Effector CD8-positive, alpha-beta T cell (primary cell): ENCODE measurements around the gene THAP6.
"Not testable (repeated sequence)": the region's sequence is repeated elsewhere in the genome, so short reads cannot be mapped to it uniquely, and the experiment has no call there.

ENCODE experiments used
- DNase-seq: peaks from one replicate; lab custom pipeline; 2025; lab: John Stamatoyannopoulos, UW

THAP6 gene

DNA sequence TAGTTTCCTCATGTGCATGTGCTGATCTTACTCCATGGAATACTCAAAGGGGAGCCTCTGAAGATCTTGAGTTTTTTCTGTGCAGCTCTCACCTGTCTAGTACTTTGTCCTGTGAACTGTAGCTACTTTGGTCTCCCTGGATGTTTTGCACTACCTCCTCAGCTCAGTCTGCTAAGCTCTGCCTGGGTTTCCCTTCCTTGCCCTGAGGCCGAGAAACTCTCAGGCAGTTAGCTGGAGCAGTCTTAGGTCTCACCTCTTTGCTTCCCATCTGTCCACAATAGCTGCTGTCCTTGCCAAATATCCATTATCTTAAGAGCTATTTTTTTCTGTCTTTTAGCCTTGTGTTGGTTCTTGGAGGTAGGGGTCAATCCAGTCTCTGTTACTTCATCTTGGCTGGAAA, 11.6 kb downstream of the THAP6 start:
- no peak for DNase-seq

DNA sequence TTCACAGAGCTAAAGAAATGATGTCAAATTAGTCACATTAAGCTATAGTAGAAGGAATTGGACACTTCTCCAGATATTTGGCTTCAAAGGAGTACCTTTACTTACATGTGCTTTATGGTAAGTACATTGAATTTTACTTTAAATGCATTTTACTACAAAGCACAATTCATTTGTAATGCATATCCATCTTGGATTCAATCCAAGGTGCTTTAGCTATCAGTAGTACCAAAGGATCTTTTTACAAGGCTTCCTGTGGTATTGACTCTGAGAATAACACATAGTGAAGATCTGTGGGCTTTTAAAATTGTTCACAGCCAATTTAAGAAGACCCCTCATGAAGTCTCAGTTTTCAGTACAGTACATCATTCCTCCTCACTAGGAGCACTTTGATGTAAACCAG, 13.2 kb downstream of the THAP6 start:
- DNase-seq = no peak

DNA sequence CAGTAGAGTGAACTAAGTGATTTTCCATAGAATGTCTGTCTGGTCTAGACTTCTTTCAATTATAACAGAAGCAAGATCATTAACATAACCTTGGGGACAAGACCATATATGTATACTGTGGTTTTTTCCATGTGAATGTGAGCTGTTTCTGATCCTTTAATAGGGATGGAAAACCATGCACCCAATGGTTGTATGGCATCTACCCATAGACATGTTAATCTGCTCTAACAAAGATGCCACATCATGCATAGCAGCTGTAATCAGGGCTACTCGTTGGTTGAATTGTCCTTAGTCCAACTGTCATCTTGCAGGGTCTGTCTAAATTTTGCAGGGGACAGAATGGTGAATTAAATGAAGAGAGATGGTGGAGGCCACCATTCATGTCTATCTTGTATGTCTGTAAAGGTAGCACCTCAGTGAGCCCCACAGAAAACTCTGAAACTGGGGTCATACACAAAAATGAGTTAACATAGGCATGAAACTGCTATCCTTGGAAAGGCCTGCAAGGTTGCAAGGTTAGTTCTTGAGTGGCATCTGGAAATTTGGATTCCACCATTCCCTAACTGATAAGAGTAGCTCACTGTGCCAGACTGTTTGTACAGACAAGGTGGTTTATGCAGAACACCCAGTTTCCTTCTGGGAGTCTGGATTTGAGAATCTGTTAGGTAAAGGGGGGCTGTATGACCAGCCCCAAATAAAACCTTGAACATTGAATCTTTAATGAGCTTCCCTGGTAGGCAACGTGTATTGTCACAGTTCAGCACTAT, 16.5 kb downstream of the THAP6 start:
- DNase-seq = no peak

DNA sequence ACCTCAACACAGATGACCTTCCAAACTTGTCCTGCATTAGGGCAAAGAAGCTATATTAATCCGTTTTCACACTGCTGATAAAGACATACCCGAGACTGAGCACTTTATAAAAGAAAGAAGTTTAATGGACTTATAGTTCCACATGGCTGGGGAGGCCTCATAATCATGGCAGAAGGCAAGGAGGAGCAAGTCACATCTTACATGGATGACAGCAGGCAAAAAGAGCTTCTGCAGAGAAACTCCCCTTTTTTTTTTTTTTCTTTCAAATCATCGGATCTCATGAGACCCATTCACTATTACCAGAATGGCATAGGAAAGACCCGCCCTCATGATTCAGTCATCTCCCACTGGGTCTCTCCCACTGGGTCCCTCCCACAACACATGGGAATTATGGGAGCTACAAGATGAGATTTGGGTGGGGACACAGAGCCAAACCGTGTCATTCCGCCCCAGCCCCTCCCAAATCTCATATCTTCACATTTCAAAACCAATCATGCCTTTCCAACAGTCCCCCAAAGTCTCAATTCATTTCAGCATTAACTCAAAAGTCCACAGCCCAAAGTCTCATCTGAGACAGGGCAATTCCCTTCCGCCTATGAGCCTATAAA, 17.4 kb downstream of the THAP6 start:
- DNase-seq = not testable (repeated sequence)

DNA sequence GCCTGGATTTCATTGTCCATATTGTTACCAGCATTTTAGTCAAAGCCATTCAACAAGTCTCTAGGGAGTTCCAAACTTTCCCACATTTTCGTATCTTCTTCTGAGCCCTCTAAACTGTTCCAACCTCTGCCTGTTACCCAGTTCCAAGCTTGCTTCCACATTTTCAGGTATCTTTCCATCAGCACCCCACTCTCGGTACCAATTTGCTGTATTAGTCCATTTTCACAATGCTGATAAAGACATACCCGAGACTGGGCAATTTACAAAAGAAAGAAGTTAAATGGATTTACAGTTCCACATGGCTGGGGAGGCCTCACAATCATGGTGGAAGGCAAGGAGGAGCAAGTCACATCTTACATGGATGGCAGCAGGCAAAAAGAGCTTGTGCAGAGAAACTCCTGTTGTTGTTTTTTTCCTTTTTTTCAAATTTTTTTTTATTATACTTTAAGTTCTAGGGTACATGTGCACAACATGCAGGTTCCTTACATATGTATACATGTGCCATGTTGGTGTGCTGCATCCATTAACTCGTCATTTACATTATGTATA, 19.1 kb downstream of the THAP6 start:
- not testable (repeated sequence) for DNase-seq

DNA sequence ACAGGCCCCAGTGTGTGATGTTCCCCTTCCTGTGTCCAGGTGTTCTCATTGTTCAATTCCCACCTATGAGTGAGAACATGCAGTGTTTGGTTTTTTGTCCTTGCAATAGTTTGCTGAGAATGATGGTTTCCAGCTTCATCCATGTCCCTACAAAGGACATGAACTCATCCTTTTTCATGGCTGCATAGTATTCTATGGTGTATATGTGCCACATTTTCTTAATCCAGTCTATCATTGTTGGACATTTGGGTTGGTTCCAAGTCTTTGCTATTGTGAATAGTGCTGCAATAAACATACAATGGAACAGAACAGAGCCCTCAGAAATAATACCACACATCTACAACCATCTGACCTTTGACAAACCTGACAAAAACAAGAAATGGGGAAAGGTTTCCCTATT, 19.7 kb downstream of the THAP6 start:
- not testable (repeated sequence) for DNase-seq

DNA sequence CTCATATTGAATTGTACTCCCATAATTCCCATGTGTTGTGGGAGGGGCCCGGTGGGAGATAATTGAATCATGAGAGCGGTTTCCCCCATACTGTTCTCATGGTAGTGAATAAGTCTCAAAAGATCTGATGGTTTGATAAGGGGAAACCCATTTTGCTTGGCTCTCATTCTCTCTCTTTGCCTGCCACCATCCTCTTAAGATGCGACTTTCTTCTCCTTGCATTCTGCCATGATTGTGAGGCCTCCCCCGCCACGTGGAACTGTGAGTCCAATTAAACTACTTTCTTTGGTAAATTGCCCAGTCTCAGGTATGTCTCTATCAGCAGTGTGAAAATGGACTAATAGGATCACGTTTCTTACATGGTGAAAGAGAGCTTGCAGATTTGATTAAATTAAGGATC, 23.0 kb downstream of the THAP6 start:
- not testable (repeated sequence) for DNase-seq

DNA sequence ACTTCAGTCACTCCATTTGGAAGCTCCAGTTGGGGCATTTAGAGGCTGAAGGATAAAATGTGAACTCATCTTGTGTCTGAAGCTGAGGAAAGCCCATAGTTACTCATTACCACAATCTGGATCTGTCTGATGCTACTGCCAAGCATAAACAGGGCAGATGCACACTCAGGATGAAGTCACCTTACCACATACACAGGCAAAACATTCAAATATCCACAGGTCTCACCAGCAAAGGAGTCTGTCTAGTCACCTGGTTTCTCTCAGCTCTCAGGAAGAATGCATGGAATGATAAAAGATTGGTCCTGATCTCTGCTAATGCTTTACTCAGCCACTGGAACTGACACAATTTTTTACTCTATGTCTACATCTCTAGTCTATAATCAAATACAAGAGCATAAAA, 28.6 kb downstream of the THAP6 start:
- DNase-seq = no peak

DNA sequence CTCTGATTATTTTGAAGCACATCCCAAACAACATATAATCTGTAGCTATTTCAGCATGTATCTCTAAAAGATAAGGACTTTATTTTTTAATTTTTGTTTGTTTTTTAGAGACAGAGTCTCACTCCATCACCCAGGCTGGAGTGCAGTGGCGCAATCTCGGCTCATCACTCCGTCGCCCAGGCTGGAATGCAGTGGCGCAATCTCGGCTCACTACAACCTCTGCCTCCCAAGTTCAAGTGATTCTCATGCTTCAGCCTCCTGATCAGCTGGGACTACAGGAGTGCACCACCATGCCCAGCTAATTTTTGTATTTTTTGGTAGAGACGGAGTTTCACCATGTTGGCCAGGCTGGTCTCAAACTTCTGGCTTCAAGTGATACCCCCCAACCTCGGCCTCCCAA, 29.9 kb downstream of the THAP6 start:
- not testable (repeated sequence) for DNase-seq

DNA sequence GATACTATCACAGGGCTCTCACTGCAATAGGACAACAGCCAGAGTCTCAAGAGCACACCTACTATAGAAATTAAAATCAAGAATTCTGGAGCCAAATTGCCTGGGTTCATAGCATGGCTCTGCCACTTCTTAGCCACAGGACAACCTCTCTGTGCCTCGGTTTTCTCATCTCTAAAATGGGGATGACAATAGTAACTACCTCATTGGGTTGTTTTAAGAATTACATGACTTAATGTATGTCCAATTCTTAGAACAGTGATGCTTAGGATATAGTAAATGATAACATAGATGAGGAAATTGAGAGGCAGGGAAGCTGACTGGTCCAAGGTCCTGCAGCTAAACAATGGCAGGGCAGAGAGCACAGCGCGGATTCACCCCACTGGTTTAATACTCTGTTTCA, 30.6 kb downstream of the THAP6 start:
- DNase-seq = no peak

DNA sequence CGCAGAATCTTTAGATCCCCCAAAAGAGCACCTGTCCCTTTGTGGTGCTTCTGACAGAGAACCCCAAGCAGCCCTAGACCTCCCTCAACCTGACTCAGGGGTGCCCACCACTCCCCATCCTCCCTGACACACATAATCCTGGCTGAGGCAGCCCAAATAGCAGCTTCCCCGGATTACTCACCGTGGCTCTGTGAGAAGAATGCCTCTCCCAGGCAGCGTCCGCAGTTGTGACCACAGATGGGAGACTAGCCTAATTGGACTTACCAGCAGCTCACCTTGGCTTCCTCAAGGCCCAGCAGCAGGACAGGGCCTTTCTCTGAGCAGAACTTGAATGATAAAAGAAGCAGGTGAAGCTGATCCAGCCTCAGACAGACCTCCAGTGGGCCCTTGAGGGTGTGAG, 31.3 kb downstream of the THAP6 start:
- DNase-seq = no peak

DNA sequence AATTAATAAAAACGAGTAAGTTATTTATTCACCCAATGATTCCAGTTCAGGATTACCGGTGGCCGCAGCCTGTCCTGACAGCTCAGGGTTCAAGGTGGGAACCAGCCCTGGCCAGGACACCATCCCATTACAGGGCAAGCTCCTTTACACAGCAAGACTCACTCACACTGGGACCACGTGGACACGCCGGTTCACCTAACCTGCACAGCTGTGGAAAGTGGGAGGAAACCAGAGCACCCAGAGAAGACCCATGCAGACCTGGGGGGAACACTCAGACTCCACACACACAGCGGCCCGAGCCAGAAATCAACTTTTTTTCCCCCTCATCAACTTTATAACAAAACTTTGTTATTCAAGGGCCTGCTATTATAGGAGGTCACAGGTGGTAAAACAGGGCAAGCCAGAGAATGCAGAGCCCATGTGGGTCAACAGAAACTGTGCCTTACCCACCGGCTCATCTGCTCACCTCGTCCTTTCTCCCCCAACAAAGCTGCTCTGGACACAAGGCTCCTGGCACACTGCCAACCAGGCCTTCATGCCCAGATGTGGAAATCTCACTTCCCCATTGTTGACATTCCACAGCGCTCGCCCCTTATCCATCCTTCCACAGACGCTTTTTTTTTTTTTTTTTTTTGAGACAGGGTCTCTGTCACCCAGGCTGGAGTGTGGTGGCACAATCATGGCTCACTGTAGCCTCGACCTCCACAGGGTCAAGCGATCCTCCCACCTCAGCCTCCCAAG, 33.5 kb downstream of the THAP6 start:
- no peak for DNase-seq

DNA sequence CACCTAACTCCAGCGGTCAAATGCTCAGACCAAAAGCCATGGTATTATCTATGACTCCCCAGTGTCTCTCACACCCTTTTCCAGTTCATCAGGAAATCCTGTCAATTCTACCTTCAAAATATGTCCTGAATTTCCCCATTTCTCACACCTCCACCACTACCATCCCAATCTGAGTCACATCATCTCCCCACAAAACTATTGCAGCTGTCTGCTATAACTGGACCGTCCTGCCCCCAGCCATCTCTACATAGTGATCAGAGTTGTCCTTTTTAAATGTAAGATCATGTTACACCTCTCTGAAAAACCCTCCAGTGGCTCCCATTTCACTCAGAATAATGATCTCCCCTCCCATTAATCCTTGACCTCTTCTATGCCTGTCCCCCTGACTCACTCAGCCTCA, 34.7 kb downstream of the THAP6 start:
- DNase-seq = no peak

DNA sequence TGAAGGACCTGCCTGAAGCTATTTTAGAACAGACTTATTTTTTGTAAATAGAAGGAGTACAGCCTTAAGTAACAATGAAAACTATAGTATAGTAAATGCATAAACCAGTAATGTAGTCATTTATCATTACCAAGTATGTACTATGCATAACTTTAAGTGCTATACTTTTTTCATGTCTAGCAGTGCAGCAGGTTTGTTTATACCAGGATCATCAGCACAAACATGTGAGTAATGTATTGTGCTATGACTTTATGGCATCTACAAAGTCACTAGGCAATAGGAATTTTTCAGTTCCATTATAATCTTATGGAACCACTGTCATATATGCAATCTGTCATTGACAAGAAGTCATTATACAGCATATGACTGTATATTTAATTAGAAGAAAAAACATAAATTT, 38.2 kb downstream of the THAP6 start:
- DNase-seq = no peak

DNA sequence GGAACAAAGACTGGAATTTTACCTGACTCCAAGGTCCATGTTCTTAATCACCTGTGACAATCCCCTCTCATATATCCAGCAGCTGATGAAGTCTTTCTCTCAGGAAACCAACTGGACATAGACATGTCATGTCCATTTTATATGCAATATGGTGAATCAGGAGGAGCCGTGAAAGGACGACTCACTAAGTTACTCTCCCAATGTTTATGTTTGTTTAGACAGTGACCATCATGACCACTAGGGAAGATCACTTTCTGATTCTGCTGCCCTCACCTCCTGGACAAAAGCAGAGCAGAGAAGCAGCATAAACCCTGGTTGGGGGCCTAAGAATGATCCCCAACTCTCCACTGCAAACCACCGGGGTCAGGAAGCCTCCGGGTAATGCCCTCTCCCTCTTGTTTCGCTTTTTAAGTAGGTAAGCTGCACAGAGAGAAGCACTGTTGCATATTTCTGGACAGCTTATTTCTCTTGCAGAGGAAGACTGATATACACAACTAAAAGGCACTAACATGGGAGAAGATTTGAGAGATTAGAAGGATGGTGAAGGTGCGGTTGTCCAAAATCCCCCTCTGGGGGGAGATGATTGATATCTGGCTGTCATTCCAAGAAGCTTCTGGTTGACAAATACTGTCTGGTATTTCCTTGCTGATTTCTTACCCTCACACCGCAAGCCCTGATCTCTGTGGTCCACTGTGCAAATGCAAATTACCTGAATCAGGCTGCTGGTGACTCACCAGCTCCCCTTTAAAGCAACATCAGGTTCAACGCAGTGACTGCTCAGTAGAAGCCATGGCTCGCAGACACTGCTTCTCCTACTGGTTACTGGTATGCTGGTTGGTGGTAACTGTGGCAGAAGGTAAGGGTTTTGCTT, 41.3 kb downstream of the THAP6 start, which contains the start of gene ODAPH:
ODAPH (plus strand) TSS at position 773 of the 871 bp plus-strand sequence; CDS start at position 790, 17 bp downstream.
- no peak for DNase-seq

DNA sequence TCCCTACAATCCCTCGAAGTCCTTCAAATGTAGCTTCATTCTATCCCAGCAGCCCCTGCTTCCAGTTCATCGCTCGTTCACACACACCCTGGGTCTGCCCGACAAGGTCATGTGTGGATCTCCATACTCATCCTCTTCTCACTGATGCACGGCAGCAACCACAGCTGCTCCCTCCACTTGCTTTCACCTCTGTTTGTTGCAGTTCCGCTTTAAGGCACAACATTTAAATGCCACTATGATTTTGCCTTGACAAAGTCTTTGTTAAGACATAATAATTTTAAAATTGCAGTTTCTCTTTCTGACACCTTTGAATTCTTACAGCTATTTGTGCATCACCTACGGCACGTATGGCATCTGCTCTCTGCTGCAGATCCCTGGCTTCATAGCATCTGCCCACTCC, 43.4 kb downstream of the THAP6 start:
- DNase-seq = no peak

DNA sequence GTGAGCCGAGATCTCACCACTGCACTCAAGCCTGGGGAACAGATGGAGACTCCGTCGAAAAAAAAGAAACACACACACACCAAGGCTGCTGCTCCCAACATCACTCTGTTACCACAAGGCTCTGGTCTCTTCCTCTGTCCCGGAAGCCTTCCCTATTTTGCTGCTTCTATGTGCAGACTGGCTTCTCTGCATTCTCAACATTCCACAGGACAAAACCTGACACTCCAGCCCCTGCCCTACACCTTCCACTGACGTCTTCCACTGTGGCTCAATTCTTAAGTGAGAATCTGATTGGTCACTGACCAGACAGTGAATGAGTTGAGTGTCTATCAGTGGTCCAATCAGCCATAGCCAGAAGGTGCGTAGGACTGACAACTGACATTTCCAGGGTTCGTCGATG, 47.5 kb downstream of the THAP6 start:
- DNase-seq = no peak

DNA sequence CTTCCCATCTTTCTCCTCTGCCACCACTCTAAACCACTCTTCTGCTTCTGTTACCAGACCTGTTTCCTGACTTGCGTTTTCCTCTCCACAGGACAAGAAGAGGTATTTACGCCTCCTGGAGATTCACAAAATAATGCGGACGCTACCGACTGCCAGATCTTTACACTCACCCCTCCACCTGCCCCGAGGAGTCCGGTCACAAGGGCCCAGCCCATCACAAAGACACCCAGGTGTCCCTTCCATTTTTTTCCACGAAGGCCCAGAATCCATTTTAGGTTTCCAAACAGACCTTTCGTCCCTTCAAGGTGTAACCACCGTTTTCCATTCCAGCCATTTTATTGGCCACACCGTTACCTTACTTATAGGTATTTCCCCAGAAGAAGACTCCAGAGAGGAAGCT, 49.8 kb downstream of the THAP6 start:
- no peak for DNase-seq

DNA sequence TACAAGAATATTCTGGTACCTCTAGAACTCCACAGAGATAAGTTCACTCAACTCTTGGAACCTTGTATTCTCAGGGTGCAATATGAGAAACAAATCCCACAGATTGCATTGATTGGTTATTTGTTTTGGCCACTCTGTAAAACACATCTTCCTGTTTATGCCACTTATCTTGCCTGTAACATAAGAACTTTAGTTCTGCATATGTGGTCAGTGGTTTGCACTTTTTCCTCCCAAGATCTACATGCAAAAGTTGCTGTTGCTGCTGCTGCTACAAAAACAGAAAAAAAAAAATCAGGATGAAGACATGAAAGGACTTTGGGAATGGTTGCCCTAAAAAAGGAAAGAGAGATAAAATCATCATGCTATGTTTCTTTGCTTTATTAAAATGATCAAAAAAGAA, 51.2 kb downstream of the THAP6 start:
- DNase-seq = no peak

DNA sequence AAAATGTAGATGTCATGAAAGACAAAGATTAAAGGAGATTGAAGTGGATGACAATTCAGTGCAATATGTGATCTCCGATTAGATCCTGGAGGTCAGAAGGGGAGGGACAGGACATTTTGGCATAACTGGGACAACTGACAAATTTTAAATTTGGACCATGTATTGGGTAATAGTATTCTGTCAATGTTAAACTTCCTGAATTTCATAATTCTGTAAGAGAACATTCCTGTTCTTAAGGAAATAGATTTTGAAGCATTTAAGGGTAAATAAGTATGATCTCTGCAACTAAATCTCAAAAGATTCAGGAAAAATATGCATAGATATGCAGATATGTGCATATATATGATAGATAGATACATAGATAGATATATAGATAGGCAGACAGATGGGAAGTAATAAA, 52.6 kb downstream of the THAP6 start:
- no peak for DNase-seq

DNA sequence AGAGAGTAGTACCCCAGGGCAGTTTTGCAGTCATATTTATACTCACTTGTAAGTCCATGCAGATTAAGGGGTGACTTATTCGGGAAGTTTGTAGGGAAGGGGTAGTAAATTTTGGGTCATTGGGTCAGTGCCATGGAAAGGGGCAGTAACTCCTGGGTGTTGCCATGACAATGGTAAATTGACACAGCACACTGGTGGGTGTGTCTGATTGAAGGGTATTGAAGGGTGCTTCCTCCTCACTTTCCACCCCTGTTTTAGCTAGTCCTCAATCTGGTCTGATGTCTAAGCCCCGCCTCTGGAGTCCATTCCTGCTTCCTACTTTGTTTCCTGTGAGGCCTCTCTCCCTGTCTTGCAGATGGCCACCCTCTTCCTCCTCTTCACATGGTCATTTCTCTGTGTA, 53.5 kb downstream of the THAP6 start:
- DNase-seq = no peak
